ENCODE measurements around the gene CYB561. TPM values are rescaled to one million over a fixed set of nuclear protein-coding genes. Genes with fewer than 3 reads are reported as not detected.

The CYB561 gene, protein sequence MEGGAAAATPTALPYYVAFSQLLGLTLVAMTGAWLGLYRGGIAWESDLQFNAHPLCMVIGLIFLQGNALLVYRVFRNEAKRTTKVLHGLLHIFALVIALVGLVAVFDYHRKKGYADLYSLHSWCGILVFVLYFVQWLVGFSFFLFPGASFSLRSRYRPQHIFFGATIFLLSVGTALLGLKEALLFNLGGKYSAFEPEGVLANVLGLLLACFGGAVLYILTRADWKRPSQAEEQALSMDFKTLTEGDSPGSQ
- 10 to 100 TPM; 54.0 to 79.3 (median 69.0) TPM for total RNA-seq
- polyA plus RNA-seq = 10 to 100 TPM; 54.4 to 65.0 TPM

DNA sequence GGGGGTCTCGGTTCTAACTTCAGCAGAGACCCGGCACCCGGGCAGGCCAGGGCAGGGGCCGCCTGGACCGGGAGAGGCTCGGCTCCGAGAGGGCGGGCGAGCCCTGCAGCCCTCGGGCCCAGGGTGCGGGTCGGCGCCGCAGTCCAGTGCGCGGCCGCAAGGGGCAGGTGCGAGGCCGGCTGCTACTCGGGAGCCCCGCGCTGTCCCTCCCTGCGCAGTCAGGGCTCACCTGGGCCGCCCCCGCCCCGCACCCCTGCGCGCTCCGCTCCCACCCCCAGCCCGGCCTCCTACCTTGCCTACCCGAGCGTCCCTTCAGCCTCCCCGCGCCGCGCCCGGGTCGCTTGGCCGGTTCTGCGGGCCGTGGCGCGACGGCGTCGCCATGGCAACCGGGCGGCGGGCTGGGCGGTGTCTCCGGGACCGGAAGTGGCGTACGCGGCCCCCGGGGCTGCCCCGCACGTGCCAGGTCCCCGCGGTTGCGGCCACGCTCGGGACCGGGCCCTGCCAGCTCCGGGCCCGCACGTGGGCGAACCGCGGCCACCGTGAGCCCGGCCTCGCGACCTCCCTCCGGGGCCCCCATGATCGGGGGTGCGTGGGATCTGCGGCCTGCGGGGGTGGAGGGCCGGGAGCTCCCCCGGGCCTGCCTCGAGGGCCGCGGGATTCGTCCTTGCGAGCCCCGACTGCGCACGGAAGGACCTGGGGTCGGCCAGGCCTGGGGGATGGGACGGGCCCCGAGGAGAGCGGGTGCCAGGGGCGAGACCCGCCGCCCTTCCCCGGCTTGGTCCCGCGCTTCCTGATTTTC lies at the start of gene CYB561:
Gene CYB561 (minus strand): TSS at position 353 of the 799 bp plus-strand sequence. CDS start 8,759 bp downstream, outside the sequence.
- 0 to 4% methylated on average over 45 to 99 of the region's 99 CpGs for WGBS, 2 donors
- ATAC-seq (peak; percentile 79 to 86 (median 85)), DNase-seq (peak; percentile 85 to 96 (median 91)), FAIRE-seq (no peak)
- TF ChIP-seq, protein P1, sequence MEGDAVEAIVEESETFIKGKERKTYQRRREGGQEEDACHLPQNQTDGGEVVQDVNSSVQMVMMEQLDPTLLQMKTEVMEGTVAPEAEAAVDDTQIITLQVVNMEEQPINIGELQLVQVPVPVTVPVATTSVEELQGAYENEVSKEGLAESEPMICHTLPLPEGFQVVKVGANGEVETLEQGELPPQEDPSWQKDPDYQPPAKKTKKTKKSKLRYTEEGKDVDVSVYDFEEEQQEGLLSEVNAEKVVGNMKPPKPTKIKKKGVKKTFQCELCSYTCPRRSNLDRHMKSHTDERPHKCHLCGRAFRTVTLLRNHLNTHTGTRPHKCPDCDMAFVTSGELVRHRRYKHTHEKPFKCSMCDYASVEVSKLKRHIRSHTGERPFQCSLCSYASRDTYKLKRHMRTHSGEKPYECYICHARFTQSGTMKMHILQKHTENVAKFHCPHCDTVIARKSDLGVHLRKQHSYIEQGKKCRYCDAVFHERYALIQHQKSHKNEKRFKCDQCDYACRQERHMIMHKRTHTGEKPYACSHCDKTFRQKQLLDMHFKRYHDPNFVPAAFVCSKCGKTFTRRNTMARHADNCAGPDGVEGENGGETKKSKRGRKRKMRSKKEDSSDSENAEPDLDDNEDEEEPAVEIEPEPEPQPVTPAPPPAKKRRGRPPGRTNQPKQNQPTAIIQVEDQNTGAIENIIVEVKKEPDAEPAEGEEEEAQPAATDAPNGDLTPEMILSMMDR (IDR thresholded peaks at IDR 0.05) = peak; percentile 41 to 61 (median 53)
- H3K4me1 ChIP-seq = peaks cover 12 to 20% (median 16%) of the 10 kb centered on the region in 3 donors
- peak within 1 kb of the TSS; percentile 93 to 98 (median 96) for H3K27ac ChIP-seq
- H3K9me3 ChIP-seq = no peaks in the 10 kb centered on the region
- no peaks in the 10 kb centered on the region for H3K27me3 ChIP-seq
- no peaks in the 10 kb centered on the region for H3K36me3 ChIP-seq
- H3K4me3 ChIP-seq = peak within 1 kb of the TSS; percentile 43 to 78 (median 62)
- intact Hi-C loops (cut with DNase I) = no loop called here

DNA sequence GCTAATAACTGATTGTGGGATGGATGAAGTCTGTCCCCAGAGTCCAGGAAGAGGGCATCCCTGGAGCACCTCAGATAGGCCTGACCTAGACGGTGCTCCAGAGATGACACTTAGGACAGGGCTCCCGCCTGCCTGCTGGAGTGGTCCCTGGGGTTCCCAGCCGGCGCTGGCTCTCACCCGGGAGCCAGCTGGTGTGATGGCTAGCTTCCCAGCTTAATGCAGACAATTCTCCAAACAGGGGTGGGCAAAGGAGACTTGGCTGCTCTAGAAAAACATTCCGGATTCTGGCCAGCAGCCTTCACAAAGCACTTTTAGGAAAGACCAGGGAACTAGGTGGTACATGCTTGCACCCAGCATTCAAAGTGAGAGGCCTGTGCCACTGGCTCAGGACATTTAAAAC lies 49.4 kb upstream of the CYB561 start:
- TF ChIP-seq, protein P1 (IDR thresholded peaks at IDR 0.05) = no peak
- Histone ChIP-seq H3K4me1 (no peaks in the 10 kb centered on the region), H3K36me3 (no peaks in the 10 kb centered on the region), H3K27me3 (no peaks in the 10 kb centered on the region), H3K27ac (no peak overlapping the region), H3K9me3 (no peaks in the 10 kb centered on the region), H3K4me3 (no peak overlapping the region)
- DNase-seq (no peak), FAIRE-seq (no peak), ATAC-seq (no peak)
- intact Hi-C loops (cut with DNase I) = no loop called here
- WGBS, 2 donors = 67 to 74% methylated on average over 6 of the region's 6 CpGs

DNA sequence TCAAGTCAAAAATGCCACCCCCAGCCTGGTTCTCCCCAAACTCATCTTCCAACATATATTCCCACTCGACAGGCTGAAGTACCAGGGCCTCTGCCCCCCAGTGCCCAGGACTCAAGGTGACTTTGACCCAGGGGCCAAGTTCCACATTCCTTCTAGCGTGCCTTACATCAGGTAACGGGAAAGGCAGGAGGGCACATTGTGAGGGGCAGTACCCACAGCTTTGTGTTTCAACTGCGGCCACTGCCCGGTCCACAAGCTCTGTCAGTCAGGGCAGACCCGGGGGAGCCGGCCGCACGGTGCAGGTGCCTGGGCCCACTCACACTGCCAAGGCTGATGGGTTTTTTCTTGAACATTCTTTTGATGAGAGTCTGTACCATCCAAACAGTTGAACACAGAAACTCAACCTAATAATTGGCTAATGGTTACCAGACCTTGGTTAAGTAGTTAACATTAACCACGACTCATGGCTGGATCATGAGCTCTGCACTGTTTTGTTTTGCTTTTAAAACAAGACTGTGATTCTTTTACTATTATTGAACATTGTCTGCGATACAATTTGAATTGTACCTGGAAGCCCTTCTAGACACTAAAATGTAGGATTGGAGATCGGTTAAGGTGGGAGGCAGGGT lies 48.3 kb upstream of the CYB561 start:
- DNase-seq (no peak), FAIRE-seq (no peak), ATAC-seq (peak in 1 of 4 donors; percentile 12)
- H3K4me1 ChIP-seq = no peaks in the 10 kb centered on the region
- H3K4me3 ChIP-seq = no peak overlapping the region
- H3K27me3 ChIP-seq = no peaks in the 10 kb centered on the region
- H3K27ac ChIP-seq = no peak overlapping the region
- H3K9me3 ChIP-seq = no peaks in the 10 kb centered on the region
- intact Hi-C loops (cut with DNase I) = no loop called here
- TF ChIP-seq, protein P1 (IDR thresholded peaks at IDR 0.05) = no peak
- WGBS, 2 donors = 64 to 68% methylated on average over 12 of the region's 12 CpGs
- no peaks in the 10 kb centered on the region for H3K36me3 ChIP-seq

DNA sequence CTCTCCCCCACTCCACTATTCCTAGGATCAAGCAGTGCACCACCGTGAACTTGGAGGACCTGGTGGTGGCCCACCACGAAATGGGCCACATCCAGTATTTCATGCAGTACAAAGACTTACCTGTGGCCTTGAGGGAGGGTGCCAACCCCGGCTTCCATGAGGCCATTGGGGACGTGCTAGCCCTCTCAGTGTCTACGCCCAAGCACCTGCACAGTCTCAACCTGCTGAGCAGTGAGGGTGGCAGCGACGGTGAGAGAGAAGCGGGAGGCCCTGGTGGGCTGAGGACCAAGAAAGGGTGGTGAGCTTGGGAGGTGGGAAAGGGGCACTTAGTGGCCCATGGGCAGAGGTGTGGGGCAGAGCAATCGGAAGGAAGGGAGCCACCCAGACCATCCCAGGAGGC lies 47.3 kb upstream of the CYB561 start:
- 81 to 90% methylated on average over 9 of the region's 9 CpGs for WGBS, 2 donors
- Histone ChIP-seq H3K4me3 (no peak overlapping the region), H3K4me1 (no peaks in the 10 kb centered on the region), H3K9me3 (no peaks in the 10 kb centered on the region), H3K27ac (no peak overlapping the region), H3K27me3 (no peaks in the 10 kb centered on the region), H3K36me3 (no peaks in the 10 kb centered on the region)
- TF ChIP-seq, protein P1 (IDR thresholded peaks at IDR 0.05) = no peak
- ATAC-seq (no peak), FAIRE-seq (no peak), DNase-seq (no peak)
- intact Hi-C loops (cut with DNase I) = no loop called here
